ENCODE data around the gene OPTC.

GRCh38 chr1:203521074-203521794 lies 27.3 kb downstream of the OPTC start:
- TF ChIP-seq CTCF (IDR thresholded peaks at IDR 0.05; ENCODE audit: insufficient read depth, low read length, poor library complexity, severe bottlenecking): no peak
- no peak for TF ChIP-seq EZH2phosphoT487 (conservative IDR thresholded peaks at IDR 0.05; ENCODE audit: low read length)

Measured in SU-DHL-6 (cell line).